Measurements from ENCODE around the gene POFUT1.

DNA sequence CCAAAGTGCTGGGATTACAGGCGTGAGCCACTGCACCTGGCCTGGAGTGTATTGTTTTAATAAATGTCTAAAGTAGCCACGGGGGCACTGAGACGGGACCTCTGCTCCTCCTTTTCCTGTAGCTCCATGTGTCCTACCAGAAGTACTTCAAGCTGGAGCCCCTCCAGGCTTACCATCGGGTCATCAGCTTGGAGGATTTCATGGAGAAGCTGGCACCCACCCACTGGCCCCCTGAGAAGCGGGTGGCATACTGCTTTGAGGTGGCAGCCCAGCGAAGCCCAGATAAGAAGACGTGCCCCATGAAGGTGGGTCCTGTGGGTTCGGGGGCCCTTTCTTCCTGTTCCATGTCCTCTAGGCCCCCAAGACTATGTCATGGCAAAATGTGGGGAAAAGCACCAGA is 7.5 kb downstream of the POFUT1 start:
- TF ChIP-seq, protein P1, sequence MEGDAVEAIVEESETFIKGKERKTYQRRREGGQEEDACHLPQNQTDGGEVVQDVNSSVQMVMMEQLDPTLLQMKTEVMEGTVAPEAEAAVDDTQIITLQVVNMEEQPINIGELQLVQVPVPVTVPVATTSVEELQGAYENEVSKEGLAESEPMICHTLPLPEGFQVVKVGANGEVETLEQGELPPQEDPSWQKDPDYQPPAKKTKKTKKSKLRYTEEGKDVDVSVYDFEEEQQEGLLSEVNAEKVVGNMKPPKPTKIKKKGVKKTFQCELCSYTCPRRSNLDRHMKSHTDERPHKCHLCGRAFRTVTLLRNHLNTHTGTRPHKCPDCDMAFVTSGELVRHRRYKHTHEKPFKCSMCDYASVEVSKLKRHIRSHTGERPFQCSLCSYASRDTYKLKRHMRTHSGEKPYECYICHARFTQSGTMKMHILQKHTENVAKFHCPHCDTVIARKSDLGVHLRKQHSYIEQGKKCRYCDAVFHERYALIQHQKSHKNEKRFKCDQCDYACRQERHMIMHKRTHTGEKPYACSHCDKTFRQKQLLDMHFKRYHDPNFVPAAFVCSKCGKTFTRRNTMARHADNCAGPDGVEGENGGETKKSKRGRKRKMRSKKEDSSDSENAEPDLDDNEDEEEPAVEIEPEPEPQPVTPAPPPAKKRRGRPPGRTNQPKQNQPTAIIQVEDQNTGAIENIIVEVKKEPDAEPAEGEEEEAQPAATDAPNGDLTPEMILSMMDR (IDR thresholded peaks at IDR 0.05; ENCODE audit: insufficient read depth, low read depth, low read length), result no peak
- no peak for TF ChIP-seq EZH2 (IDR thresholded peaks at IDR 0.05; ENCODE audit: insufficient read depth, low read length)

Measured in astrocyte (in vitro differentiated cells and primary cell).